Panc1 (cell line): ENCODE results near the gene INTS3. TPM values are rescaled to one million over a fixed set of nuclear protein-coding genes. Genes with fewer than 3 reads are reported as not detected.

Experiments
- ATAC-seq: fragments of 200-7000 bp; cut with Tn5 transposase; 2 replicates; pipeline ENCODE4 v1.9.1; 2020; ENCODE audit warnings: mild to moderate bottlenecking, moderate library complexity
- BruUV-seq: library from RNA; stranded (reverse); fragments of 400-500 nt; replicated peaks from 2 replicates; lab custom pipeline; 2021; lab: Mats Ljungman, UMichigan
- CTCF ChIA-PET: fragments of 300-600 bp; sonication (Branson Sonifier 250); formaldehyde crosslinking; loops from one replicate; lab custom pipeline; 2022; ENCODE audit warnings: antibody characterized with exemption; lab: Charles Lee
- POLR2A ChIA-PET: fragments of 300-600 bp; sonication (Branson Sonifier 250); formaldehyde crosslinking; loops from one replicate; lab custom pipeline; 2022; ENCODE audit warnings: antibody characterized with exemption; lab: Charles Lee
- DNase-seq: peaks from one replicate; pipeline ENCODE4 v3.0.0-alpha.2; 2010; ENCODE audit warnings: low read depth, low spot score
- H3K27ac ChIP-seq: 2 replicates; pipeline ENCODE4 v1.5.1; 2011; ENCODE audit warnings: mild to moderate bottlenecking, low read length, inconsistent platforms
- H3K27me3 ChIP-seq: fragments of 200-500 bp; sonication (Bioruptor generic); 2 replicates; pipeline ENCODE4 v1.6.0; 2014; ENCODE audit warnings: low read length, inconsistent platforms; ENCODE audit not compliant: control insufficient read depth, insufficient read depth
- H3K36me3 ChIP-seq: fragments of 200-500 bp; sonication (Bioruptor generic); 2 replicates; pipeline ENCODE4 v1.5.1; 2014; ENCODE audit warnings: inconsistent platforms, mild to moderate bottlenecking, low read length, moderate library complexity; ENCODE audit not compliant: control insufficient read depth, insufficient read depth
- H3K4me1 ChIP-seq: 2 replicates; pipeline ENCODE4 v1.5.1; 2011; ENCODE audit warnings: inconsistent platforms, mild to moderate bottlenecking, low read length, moderate library complexity; ENCODE audit not compliant: control insufficient read depth, insufficient read depth
- H3K4me3 ChIP-seq, 2 experiments: 2 replicates each; pipeline ENCODE4 v1.5.1; 2011 to 2012; ENCODE audit warnings: low read depth in 2 of 2, low read length in 2 of 2, mild to moderate bottlenecking in 2 of 2, inconsistent platforms in 1 of 2, moderate library complexity in 1 of 2
- H3K9me3 ChIP-seq: fragments of 200-500 bp; sonication (Bioruptor generic); 2 replicates; pipeline ENCODE4 v1.5.1; 2014; ENCODE audit warnings: low read depth, mild to moderate bottlenecking, inconsistent platforms, low read length, moderate library complexity; ENCODE audit not compliant: control insufficient read depth, insufficient read depth
- CTCF ChIP-seq: fragments of 450-650 bp; IDR thresholded peaks from 2 replicates; pipeline ENCODE4 v1.5.1; 2017; ENCODE audit warnings: mild to moderate bottlenecking
- POLR2AphosphoS5 ChIP-seq: IDR thresholded peaks from 2 replicates; pipeline ENCODE4 v1.6.1; 2012; ENCODE audit warnings: mild to moderate bottlenecking, low read depth, low read length, moderate library complexity
- REST ChIP-seq, 2 experiments: IDR thresholded peaks; 2 replicates each; pipeline ENCODE4 v1.6.1; 2011 to 2012; ENCODE audit warnings: low read depth in 2 of 2, control low read depth in 1 of 2, low read length in 1 of 2, mild to moderate bottlenecking in 1 of 2, moderate library complexity in 1 of 2; ENCODE audit not compliant: insufficient read depth in 1 of 2
- SIN3A ChIP-seq: IDR thresholded peaks from 2 replicates; pipeline ENCODE4 v1.6.1; 2012; ENCODE audit warnings: low read depth, mild to moderate bottlenecking, low read length, moderate library complexity, borderline replicate concordance; ENCODE audit not compliant: insufficient read depth
- TCF7L2 ChIP-seq: IDR thresholded peaks from 2 replicates; pipeline ENCODE4 v1.6.1; 2011; ENCODE audit warnings: mild to moderate bottlenecking, low read depth, low read length, inconsistent platforms
- in situ Hi-C: cut with HindIII; loops from 2 replicates; pipeline ENCODE4 v1.10.0; 2016; ENCODE audit warnings: low sequenced_read_pairs, low pct_unique_long_range_greater_than_20kb
- intact Hi-C: fragments of 100-400 bp; cut with micrococcal nuclease; formaldehyde crosslinking; loops from one replicate; pipeline ENCODE4 v1.10.0; 2022; ENCODE audit not compliant: unreplicated experiment
- total RNA-seq: library from RNA; stranded (reverse); gene quantifications from one replicate; pipeline ENCODE4 v1.2.1, GENCODE V29; 2021; ENCODE audit not compliant: unreplicated experiment

INTS3 gene
- total RNA-seq, 1 experiment from 2014 or later = 77.3 TPM

DNA sequence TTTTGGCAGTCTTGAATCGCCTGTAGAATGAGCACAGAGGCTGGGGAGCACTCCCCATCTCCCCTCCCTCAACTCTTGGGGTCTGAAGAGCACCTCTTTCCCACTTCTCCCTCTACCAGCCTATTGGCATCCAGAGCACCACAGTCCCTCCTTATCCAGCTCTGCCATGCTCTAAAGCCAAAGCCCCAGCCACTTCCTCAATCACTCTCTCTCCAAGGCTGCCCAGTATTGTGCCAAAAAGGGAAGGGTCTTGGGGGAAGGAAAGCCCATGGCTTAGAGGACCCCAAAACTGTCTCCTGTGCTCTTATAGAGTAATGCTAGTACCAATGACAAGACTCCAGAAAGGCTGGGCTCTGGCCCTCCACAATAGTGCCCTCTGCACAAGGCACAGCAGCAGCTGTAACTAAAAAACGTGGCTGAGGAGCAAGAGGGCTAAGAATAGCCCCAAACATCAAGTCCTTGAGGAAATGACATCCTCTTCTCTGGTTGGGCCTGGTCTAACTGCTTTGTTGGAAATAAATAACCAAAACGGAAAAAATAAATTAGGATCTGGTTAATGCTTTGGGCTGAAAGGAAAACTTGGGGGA lies 75.7 kb downstream of the INTS3 start:
- no peak overlapping the region for H3K4me3 ChIP-seq
- BruUV-seq = no TSS peak
- H3K27ac ChIP-seq = no peak overlapping the region
- H3K9me3 ChIP-seq = no peaks in the 10 kb centered on the region
- no peaks in the 10 kb centered on the region for H3K4me1 ChIP-seq
- TF ChIP-seq REST (IDR thresholded peaks at IDR 0.05; ENCODE audit: insufficient read depth in 1 of 2, low read depth in 2 of 2, low read length in 1 of 2) (no peak), TCF7L2 (no peak), SIN3A (no peak), POLR2AphosphoS5 (no peak), CTCF (no peak)
- no peak for DNase-seq
- ATAC-seq = no peak
- CTCF ChIA-PET = no interaction called here
- H3K36me3 ChIP-seq = peaks cover 6% of the 10 kb centered on the region; the same call in 1 of the 2 replicates
- intact Hi-C loops = no loop called here
- H3K27me3 ChIP-seq = no peaks in the 10 kb centered on the region
- POLR2A ChIA-PET = no interaction called here
- in situ Hi-C loops = no loop called here

- Histone ChIP-seq H3K27me3 (no peaks in the 10 kb centered on the region), H3K9me3 (no peaks in the 10 kb centered on the region), H3K36me3 (peaks cover 6% of the 10 kb centered on the region; the same call in 1 of the 2 replicates), H3K4me1 (no peaks in the 10 kb centered on the region), H3K27ac (no peak overlapping the region), H3K4me3 (no peak overlapping the region)
- BruUV-seq = no TSS peak
- ChIA-PET POLR2A (no interaction called here), CTCF (no interaction called here)
- intact Hi-C loops (no loop called here), in situ Hi-C loops (no loop called here)
- TF ChIP-seq POLR2AphosphoS5 (no peak), CTCF (no peak), SIN3A (no peak), REST (IDR thresholded peaks at IDR 0.05; ENCODE audit: insufficient read depth in 1 of 2, low read depth in 2 of 2, low read length in 1 of 2) (no peak), TCF7L2 (no peak)
- DNase-seq = no peak
- no peak for ATAC-seq
These were observed 76.3 kb downstream of the INTS3 start for GRCh38 chr1:153804112-153804511.
